Astrocyte (in vitro differentiated cells and primary cell): Measurements from ENCODE around the gene ACY1. TPM values are rescaled to one million over a fixed set of nuclear protein-coding genes. Genes with fewer than 3 reads are reported as not detected.

Experiments
- DNase-seq: peaks from one replicate; pipeline ENCODE4 v3.0.0-alpha.2; 2010; ENCODE audit warnings: low read depth
- FAIRE-seq: peaks from 2 replicates; lab custom pipeline; 2011; peaks lifted over from hg19 to GRCh38; lab: Jason Lieb, UNC
- H2AFZ ChIP-seq: 2 replicates; pipeline ENCODE4 v1.6.0; 2012; ENCODE audit warnings: low read depth, low read length, inconsistent platforms
- H3K27ac ChIP-seq: 2 replicates; pipeline ENCODE4 v1.5.1; 2011; ENCODE audit warnings: low read depth, low read length, inconsistent platforms
- H3K27me3 ChIP-seq: 2 replicates; pipeline ENCODE4 v1.6.0; 2011; ENCODE audit warnings: low read length, inconsistent platforms; ENCODE audit not compliant: insufficient read depth
- H3K36me3 ChIP-seq: 2 replicates; pipeline ENCODE4 v1.5.1; 2011; ENCODE audit warnings: low read length, inconsistent platforms; ENCODE audit not compliant: insufficient read depth
- H3K4me1 ChIP-seq: 2 replicates; pipeline ENCODE4 v1.5.1; 2011; ENCODE audit warnings: low read length, inconsistent platforms; ENCODE audit not compliant: insufficient read depth
- H3K4me2 ChIP-seq: 2 replicates; pipeline ENCODE4 v1.6.0; 2012; ENCODE audit warnings: low read length, inconsistent platforms
- H3K4me3 ChIP-seq: 2 replicates; pipeline ENCODE4 v1.5.1; 2011; ENCODE audit warnings: low read depth, mild to moderate bottlenecking, low read length, inconsistent platforms; ENCODE audit not compliant: insufficient read depth
- H3K79me2 ChIP-seq: 2 replicates; pipeline ENCODE4 v1.6.0; 2012; ENCODE audit warnings: mild to moderate bottlenecking, low read length, inconsistent platforms; ENCODE audit not compliant: insufficient read depth
- H3K9ac ChIP-seq: 2 replicates; pipeline ENCODE4 v1.6.0; 2012; ENCODE audit warnings: mild to moderate bottlenecking, low read length, inconsistent platforms
- H3K9me3 ChIP-seq: 2 replicates; pipeline ENCODE4 v1.5.1; 2012; ENCODE audit warnings: low read depth, mild to moderate bottlenecking, low read length, inconsistent platforms; ENCODE audit not compliant: insufficient read depth
- H4K20me1 ChIP-seq: 2 replicates; pipeline ENCODE4 v1.6.0; 2012; ENCODE audit warnings: low read length, inconsistent platforms; ENCODE audit not compliant: insufficient read depth
- H3K27ac Mint-ChIP-seq: one replicate; pipeline ENCODE4 v1.8.0; 2021; ENCODE audit warnings: mild to moderate bottlenecking, mixed read lengths; ENCODE audit not compliant: unreplicated experiment
- H3K27me3 Mint-ChIP-seq: one replicate; pipeline ENCODE4 v1.8.0; 2021; ENCODE audit warnings: low read depth, mixed read lengths; ENCODE audit not compliant: unreplicated experiment
- H3K36me3 Mint-ChIP-seq: one replicate; pipeline ENCODE4 v1.8.0; 2021; ENCODE audit warnings: low read depth, mixed read lengths; ENCODE audit not compliant: unreplicated experiment
- H3K4me1 Mint-ChIP-seq: one replicate; pipeline ENCODE4 v1.8.0; 2021; ENCODE audit warnings: low read depth, mixed read lengths; ENCODE audit not compliant: unreplicated experiment
- H3K4me3 Mint-ChIP-seq: one replicate; pipeline ENCODE4 v1.8.0; 2021; ENCODE audit warnings: mild to moderate bottlenecking, moderate library complexity, mixed read lengths; ENCODE audit not compliant: unreplicated experiment
- H3K9me3 Mint-ChIP-seq: one replicate; pipeline ENCODE4 v1.8.0; 2021; ENCODE audit warnings: mild to moderate bottlenecking, mixed read lengths; ENCODE audit not compliant: unreplicated experiment
- EZH2 ChIP-seq: IDR thresholded peaks from 2 replicates; pipeline ENCODE4 v1.6.1; 2012; ENCODE audit warnings: mild to moderate bottlenecking, low read length, inconsistent platforms; ENCODE audit not compliant: insufficient read depth
- total RNA-seq: library from RNA; stranded (reverse); gene quantifications from 2 replicates; pipeline ENCODE4 v1.2.1, GENCODE V29; 2021
- TF ChIP-seq, protein P1 (sequence below): IDR thresholded peaks from 2 replicates; pipeline ENCODE4 v1.5.1; 2011; ENCODE audit warnings: low read depth, mild to moderate bottlenecking, inconsistent platforms, low read length, moderate library complexity; ENCODE audit not compliant: insufficient read depth

The ACY1 gene
- total RNA-seq, 1 donor from 2014 or later, result 16.4 TPM

DNA sequence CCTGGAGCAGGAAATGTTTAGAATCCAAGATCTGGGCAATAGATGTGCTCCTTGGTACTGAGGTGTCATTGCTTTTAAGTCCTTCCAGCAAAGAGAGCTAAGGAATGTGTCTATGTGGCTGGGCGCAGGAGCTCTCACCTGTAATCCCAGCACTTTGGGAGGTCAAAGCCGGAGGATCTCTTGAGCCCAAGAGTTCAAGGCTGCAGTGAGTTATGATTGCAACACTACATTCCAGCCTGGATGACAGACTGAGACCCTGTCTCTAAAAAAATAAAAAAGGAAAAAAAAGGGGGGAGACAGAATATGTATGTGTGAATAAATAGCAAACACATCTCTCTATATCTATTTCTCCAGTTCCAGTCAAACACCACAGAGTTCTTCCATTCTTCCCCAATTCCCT, 32.4 kb upstream of the ACY1 start:
- Histone ChIP-seq H2AFZ (no peak overlapping the region), H3K27me3 (peaks cover 9% of the 10 kb centered on the region), H4K20me1 (peaks cover 4% of the 10 kb centered on the region), H3K4me3 (no peak overlapping the region), H3K4me1 (peaks cover 9% of the 10 kb centered on the region), H3K27ac (no peak overlapping the region), H3K79me2 (no peaks in the 10 kb centered on the region), H3K9me3 (no peaks in the 10 kb centered on the region), H3K36me3 (no peaks in the 10 kb centered on the region), H3K4me2 (no peak overlapping the region), H3K9ac (no peak overlapping the region)
- H3K27me3 Mint-ChIP-seq, result peaks cover 63% of the 10 kb centered on the region
- TF ChIP-seq, protein P1, sequence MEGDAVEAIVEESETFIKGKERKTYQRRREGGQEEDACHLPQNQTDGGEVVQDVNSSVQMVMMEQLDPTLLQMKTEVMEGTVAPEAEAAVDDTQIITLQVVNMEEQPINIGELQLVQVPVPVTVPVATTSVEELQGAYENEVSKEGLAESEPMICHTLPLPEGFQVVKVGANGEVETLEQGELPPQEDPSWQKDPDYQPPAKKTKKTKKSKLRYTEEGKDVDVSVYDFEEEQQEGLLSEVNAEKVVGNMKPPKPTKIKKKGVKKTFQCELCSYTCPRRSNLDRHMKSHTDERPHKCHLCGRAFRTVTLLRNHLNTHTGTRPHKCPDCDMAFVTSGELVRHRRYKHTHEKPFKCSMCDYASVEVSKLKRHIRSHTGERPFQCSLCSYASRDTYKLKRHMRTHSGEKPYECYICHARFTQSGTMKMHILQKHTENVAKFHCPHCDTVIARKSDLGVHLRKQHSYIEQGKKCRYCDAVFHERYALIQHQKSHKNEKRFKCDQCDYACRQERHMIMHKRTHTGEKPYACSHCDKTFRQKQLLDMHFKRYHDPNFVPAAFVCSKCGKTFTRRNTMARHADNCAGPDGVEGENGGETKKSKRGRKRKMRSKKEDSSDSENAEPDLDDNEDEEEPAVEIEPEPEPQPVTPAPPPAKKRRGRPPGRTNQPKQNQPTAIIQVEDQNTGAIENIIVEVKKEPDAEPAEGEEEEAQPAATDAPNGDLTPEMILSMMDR, result no peak
- TF ChIP-seq EZH2, result no peak
- no peak overlapping the region for H3K27ac Mint-ChIP-seq
- DNase-seq (no peak), FAIRE-seq (no peak)
- peaks cover 7% of the 10 kb centered on the region for H3K9me3 Mint-ChIP-seq
- no peak overlapping the region for H3K4me3 Mint-ChIP-seq
- H3K36me3 Mint-ChIP-seq, result peaks cover 14% of the 10 kb centered on the region
- H3K4me1 Mint-ChIP-seq, result no peaks in the 10 kb centered on the region

DNA sequence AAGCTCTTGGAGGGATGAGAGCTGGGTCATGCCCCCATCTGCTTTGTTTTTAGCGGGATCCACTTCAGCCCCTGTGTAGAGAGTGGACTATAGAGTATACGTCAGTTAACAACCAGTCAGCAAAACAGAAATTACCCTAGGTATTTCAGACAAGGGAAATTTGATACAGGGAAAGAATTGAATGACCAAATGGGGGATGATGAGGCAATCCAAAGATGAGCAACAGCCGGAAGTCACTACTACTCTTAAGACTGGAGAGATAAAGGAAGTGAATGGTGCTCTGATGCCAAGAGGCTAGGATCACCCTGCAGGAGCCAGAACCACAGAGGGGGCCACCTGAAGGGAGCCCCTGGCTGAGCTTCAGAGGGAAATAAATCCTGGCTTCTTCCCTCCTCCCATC, 29.9 kb upstream of the ACY1 start:
- Histone ChIP-seq H3K4me2 (no peak overlapping the region), H3K27me3 (peaks cover 9% of the 10 kb centered on the region), H3K27ac (no peak overlapping the region), H3K9me3 (no peaks in the 10 kb centered on the region), H4K20me1 (peaks cover 16% of the 10 kb centered on the region), H3K4me3 (no peak overlapping the region), H3K4me1 (peaks cover 9% of the 10 kb centered on the region), H3K9ac (no peak overlapping the region), H3K36me3 (peaks cover 4% of the 10 kb centered on the region), H2AFZ (no peak overlapping the region), H3K79me2 (no peaks in the 10 kb centered on the region)
- TF ChIP-seq, protein P1, result no peak
- TF ChIP-seq EZH2, result no peak
- Mint-ChIP-seq H3K27me3 (peaks cover 44% of the 10 kb centered on the region), H3K27ac (no peak overlapping the region), H3K9me3 (peaks cover 5% of the 10 kb centered on the region), H3K4me1 (no peaks in the 10 kb centered on the region), H3K36me3 (peaks cover 9% of the 10 kb centered on the region), H3K4me3 (no peak overlapping the region)
- FAIRE-seq (peak; percentile 34), DNase-seq (peak; percentile 47)

DNA sequence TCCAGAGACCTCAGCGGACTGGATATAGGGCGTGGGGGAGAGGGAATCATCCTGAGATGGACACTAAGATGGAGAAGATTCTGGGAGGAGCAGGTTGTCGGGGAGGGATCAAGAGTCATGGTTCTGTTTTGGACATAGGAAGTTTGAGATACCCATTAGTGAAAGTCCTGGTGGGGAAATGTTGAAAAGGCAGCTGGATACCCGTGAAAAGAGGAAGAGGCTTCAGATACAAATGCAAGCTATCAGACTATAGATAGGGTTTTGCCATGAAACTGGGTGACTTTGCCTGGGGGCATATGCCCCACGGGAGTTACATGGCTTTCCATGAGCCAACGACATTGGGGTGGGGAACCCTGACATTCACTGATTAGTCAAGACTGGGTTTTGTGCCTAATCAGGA, 29.2 kb upstream of the ACY1 start:
- FAIRE-seq, result no peak
- H4K20me1 ChIP-seq, result peaks cover 16% of the 10 kb centered on the region
- no peak for TF ChIP-seq EZH2
- TF ChIP-seq, protein P1, result no peak
- no peaks in the 10 kb centered on the region for H3K79me2 ChIP-seq
- peaks cover 9% of the 10 kb centered on the region for H3K27me3 ChIP-seq
- Mint-ChIP-seq H3K27ac (no peak overlapping the region), H3K9me3 (peaks cover 5% of the 10 kb centered on the region), H3K36me3 (peaks cover 12% of the 10 kb centered on the region), H3K4me3 (no peak overlapping the region), H3K4me1 (no peaks in the 10 kb centered on the region), H3K27me3 (peaks cover 38% of the 10 kb centered on the region)
- peaks cover 9% of the 10 kb centered on the region for H3K4me1 ChIP-seq
- peaks cover 4% of the 10 kb centered on the region for H3K36me3 ChIP-seq
- no peak for DNase-seq
- no peaks in the 10 kb centered on the region for H3K9me3 ChIP-seq
- no peak overlapping the region for H3K4me3 ChIP-seq
- H3K4me2 ChIP-seq, result no peak overlapping the region
- no peak overlapping the region for H3K9ac ChIP-seq
- no peak overlapping the region for H2AFZ ChIP-seq
- H3K27ac ChIP-seq, result no peak overlapping the region
